A204.1 (cell line): ENCODE data around the gene KLHL29.

Experiments
- FAIRE-seq: peaks from 2 replicates; lab custom pipeline; 2012; peaks lifted over from hg19 to GRCh38; lab: Jason Lieb, UNC

The KLHL29 gene

GRCh38 chr2:23617811-23618215 is 232.8 kb downstream of the KLHL29 start:
- FAIRE-seq: no peak

DNA sequence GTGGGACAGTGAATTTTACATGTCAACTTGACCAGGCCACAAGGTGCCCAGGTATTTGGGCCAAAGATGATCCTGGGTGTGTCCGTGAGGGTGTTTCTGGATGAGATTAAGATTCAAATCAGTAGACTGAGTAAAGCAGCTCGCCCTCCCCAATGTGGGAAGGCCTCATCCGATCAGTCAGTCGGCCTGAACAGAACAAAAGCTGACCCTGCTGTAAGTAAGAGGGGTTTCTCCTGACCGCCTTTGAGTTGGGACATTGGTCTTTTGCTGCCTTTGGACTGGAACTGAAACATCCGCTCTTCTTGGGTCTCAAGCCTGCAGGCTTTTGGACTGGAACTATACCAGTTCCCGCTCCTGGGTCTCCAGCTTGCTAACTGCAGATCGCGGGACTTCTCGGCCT is 233.3 kb downstream of the KLHL29 start:
- no peak for FAIRE-seq

DNA sequence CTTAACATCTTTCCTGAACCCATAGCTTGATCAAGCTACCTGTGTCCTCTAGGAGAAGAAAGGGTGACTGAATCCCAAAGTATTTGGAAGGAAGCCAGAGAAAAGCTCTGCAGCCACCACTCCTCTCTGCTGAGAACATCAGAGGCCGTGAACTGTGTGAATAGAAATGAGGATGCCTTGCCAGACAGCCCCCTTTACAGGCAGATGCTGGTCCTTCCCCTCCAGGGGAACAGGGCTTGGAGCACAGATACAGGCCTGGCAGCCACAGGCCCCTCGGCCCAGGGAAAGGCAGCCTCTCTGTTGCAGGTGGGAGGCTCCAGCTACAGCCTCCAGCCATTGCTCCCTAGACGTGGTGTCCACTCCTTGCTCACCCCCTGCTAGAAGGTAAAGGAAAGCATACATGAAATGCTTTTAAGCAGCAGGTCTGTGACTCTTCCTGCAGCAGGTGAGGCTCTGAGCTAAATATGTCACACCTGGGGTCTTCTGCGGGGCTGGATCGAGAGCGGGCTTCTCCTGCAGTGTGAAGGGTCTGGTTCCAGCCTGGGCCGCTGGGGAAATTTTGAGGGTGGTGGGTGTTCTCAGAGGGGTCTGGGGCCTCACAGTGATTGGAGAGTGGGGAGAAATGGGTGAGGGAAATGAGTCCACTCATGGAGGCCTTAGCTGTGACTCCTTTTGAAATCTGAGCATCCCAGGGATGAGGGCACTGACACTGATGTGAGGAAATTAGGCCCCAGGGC is 234.0 kb downstream of the KLHL29 start:
- FAIRE-seq: no peak

DNA sequence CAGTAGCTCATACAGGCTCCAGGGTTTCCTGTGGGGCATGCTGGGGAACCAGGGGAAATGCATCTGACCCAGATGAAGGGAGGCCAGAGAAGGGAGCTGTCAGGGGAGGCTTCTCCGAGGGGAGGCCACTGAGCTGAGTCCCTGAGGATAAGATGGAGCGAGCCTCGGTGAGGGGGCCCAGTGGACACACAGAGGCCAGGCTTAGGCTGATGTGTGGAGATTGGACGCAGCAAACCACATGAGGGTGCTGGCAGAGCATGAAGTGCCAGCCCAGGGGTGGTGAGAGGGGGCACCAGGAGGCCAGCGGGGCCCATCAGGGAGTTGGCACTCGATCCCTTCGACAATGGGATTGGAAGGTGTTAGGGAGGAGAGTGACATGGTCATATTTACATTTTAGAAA is 235.0 kb downstream of the KLHL29 start:
- no peak for FAIRE-seq

DNA sequence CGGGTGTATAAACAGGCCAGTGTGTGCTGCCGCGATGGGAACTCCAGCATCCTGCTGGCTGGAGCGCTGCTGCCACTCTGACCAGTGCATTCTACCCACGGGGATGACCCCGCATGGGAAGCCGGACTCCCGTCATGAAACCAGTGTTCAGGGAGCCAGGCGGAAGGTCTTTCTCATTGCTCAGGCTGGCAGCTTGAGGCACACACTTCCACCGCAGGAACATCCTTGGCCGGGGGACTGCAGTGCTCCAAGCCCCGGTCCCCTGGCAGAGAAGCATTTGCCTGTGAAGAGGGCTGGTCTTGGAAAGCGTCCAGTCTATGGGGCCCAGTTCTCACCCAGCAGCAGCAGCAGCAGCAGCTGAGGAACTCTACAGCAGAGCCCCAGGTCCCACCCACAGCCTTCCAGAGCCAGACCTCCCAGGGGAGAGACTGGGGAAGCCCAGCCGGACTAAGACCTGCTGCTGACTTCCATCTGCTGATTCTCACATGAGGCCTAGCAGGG is 235.9 kb downstream of the KLHL29 start:
- FAIRE-seq: no peak

GRCh38 chr2:23621616-23622015 is 236.6 kb downstream of the KLHL29 start:
- FAIRE-seq: no peak

DNA sequence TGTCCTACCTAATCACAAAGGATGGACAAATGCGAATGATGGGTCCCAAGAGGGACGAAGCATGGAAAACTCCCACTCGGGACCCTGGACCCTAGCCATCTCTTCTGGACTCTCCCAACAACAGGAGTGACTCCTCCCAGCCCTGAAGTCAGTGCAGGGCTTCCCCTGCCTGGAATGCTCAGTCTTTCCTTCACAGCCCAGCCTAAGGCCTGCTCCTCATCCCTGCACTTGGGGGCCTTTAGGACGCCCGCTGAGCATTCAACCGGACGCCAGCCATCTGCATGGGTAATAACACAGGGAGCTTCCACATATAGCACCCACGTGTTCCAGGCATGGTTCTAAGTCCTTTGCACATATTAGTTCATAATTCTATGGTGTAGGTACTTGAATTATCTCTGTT is 237.5 kb downstream of the KLHL29 start:
- no peak for FAIRE-seq

GRCh38 chr2:23622966-23623675 is 238.1 kb downstream of the KLHL29 start:
- no peak for FAIRE-seq

DNA sequence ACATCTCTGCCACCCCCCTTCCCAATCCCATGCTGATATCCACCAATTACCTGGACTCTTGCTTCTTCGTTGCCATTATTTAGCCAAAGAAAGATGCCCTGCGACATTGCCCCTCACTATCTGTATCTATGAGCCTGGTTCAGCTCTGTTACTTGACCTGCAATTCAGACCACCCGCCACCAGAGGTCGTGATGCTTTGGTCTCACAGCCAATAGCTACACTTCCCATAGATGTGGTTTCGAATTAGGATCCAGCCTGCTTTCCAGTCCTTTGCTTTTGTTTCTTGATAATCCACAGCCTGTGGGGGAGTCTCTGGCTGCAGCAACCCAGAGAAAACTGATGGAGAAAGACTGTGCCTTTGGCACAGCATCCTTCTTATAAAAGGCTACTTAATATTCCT is 239.4 kb downstream of the KLHL29 start:
- FAIRE-seq: no peak

DNA sequence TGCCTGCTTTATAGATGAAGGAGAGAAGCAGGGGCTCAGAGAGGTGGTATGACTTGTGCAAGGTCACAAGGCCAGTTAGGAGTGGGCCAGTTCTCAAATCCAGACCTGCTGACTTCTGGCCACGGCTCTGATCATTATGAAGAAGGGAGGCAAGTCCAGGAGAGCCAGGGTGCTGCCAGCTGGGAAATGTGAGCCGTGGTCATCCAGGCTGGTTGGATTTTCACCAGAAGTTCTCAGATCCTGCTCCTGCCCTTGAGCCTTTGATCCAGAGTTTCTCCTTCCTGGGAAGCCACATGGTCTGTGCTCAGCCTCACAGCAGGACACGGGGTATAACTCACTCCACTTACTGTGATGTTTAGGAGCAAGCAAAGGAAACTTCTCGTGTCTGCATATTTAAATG is 239.9 kb downstream of the KLHL29 start:
- no peak for FAIRE-seq

DNA sequence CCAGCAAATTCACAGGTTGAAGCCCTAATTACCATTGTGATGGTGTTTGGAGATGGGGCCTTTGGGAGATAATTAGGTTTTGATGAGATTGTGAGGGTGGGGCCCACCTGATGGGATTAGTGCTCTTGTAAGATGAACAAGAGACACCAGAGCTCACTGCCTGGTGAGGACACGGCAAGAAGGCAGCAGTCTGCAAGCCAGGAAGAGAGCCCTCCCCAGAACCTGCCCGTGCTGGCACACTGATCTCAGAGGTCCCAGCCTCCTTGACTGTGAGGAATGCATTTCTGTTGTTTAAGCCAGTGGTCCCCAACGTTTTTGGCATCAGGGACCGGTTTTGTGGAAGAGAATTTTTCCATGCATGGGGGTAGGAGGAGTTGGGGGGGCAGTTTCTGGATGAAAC is 240.7 kb downstream of the KLHL29 start:
- FAIRE-seq: no peak

GRCh38 chr2:23626701-23627230 is 241.8 kb downstream of the KLHL29 start:
- no peak for FAIRE-seq

DNA sequence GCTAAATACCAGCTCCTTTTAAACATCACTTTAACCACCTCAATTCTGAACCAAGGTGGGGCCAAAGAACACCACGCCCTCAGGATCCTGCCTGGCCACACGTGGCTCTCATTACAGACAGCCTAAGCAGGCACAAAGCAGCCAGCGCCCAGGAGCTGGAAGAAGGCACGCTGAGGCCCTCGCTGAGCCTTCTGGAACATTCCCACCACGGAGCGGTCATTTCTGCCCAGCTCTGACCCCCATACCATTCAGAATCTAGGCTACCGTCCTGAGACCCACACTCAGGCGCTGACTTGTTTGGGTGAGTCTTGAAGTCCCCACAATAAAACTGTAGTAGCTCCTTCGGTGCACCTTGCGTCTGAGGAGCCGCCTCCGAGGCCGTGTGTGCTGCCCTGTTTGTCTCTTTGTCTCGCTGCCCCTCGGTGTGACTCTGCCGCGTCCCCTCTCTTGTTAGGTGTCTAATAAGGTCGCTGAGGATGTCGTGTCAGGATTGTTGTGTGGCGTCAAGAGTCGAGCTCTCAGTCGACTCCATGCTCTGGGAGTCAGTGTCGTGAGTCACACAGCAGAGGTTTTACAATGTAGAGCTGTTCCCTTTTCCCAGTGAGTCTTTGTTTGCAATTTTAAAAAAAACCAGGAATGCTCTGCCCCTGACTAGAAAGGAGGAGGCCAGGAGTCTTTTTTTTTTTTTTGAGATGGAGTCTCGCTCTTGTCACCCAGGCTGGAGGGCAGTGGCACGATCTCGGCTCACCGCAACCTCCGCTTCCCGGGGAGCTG is 242.4 kb downstream of the KLHL29 start:
- FAIRE-seq: no peak

DNA sequence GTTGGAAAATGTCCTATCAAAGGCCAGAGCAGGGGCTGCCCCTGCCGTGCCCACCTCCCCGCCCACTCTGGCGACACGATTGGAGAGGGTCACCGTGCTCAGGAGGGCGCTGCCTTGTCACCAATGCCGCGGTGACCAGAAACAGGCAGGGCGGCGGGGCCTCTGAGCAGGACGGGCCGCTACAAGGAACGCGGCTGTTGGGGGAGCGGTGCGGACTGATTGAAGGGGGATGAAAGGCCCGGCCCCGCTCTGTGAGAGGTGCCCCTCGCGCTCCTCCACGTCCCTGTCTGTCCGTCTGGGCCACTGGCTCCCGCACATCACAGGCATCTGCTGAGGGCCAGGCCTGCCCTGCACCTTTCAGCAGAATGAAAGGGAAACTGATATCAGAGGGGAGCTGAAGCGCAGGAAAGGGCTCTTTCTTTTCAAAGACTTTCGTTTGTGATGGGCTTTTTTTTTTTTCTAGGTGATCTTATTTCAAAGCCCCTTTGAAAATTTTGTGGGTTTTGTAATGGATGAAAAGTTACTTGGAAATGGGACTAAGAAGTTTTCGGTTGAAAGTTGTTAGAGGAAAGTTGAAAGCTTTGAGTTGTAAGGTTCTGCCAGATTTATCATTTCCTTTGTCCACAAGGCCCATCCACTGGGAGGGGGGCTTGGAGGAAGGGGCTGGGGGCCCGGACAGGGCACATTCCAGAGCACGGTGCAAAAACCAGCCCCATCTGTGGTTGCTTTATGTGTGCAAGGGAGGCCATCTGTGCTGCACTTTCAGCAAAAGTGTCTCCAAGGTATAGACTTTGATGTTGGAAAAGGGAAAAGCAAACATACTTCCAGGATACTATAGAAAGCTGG is 244.2 kb downstream of the KLHL29 start:
- FAIRE-seq: no peak

DNA sequence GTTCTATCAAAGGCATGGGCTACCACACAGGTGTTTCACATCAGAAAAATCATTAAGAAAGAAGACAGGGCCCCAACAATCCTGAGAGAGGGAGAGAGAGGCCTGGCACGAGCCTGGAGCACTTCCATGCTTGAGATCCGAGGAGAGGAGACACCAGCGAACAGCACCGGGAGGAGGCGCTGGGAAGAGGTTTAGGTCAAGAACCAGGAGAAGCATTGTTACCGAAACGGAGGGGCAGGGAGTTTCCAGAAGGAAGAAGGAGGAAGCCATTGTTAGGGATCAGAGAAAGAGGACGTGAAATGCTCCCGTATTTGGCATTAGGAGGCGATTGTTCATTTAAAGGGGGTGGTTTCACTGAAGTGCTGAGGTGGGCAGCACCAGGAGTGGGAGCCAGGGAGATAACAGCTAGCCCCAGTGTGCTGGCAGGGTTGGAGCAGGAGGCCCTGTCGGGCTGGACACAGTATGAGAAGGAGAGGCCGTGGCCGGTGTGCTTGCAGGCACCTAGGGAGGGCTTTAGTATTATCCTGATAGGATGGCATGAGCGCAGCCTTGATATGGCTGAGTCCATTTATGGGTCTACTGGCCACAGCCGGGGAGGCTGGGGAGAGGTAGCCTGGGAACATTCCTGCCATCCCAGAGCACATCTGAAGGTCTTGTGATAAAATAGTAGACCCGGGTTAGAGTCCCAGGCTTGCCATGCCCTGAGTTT is 244.9 kb downstream of the KLHL29 start:
- no peak for FAIRE-seq

GRCh38 chr2:23630961-23631360 is 246.0 kb downstream of the KLHL29 start:
- FAIRE-seq: no peak

- no peak for FAIRE-seq
These were observed 246.4 kb downstream of the KLHL29 start for GRCh38 chr2:23631389-23631788.

GRCh38 chr2:23632386-23632785 is 247.4 kb downstream of the KLHL29 start:
- no peak for FAIRE-seq

GRCh38 chr2:23632831-23633395 is 247.9 kb downstream of the KLHL29 start:
- no peak for FAIRE-seq

DNA sequence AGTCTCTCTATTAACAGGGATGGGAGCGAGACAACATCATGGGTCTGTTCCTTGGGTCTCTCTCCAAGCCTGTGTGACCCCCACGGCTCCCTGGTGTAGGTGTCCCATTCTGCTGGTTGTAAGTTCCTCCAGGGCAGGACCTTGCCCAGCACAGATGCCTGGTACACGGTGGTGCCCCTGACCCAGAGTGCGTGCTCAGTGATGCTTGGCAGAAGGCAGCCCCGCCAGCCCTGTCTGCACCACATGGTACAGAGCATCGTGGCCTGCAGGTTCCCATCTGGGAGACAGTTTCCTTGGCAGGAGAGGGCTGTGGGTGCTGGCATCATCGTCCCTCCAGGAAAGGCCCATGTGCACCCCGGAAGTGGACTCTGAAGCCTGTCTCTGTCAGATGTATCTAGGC is 249.0 kb downstream of the KLHL29 start:
- no peak for FAIRE-seq
